Activated CD8-positive, alpha-beta T cell treated with anti-CD3 and anti-CD28 coated beads for 36 hours (primary cell): ENCODE results near the gene MEGF10. TPM values are rescaled to one million over a fixed set of nuclear protein-coding genes. Genes with fewer than 3 reads are reported as not detected.

Experiments
- ATAC-seq: fragments of 200-7000 bp; cut with Tn5 transposase; one replicate; pipeline ENCODE4 v1.10.0; 2021; ENCODE audit warnings: mild to moderate bottlenecking, moderate library complexity
- CTCF ChIA-PET: fragments of 350-600 bp; sonication (Branson Sonifier 250); formaldehyde crosslinking; loops from one replicate; lab custom pipeline; 2021; ENCODE audit warnings: antibody characterized with exemption; lab: Charles Lee
- POLR2A ChIA-PET: fragments of 350-600 bp; sonication (Branson Sonifier 250); formaldehyde crosslinking; loops from one replicate; lab custom pipeline; 2021; ENCODE audit warnings: antibody characterized with exemption; lab: Charles Lee
- DNase-seq: peaks from one replicate; pipeline ENCODE4 v3.0.0-alpha.2; 2020
- H3K27ac Mint-ChIP-seq: one replicate; pipeline ENCODE4 v1.8.0; 2021; ENCODE audit warnings: mild to moderate bottlenecking, mixed read lengths
- H3K27me3 Mint-ChIP-seq: one replicate; pipeline ENCODE4 v1.8.0; 2021; ENCODE audit warnings: mixed read lengths
- H3K36me3 Mint-ChIP-seq: one replicate; pipeline ENCODE4 v1.8.0; 2021; ENCODE audit warnings: low read depth, mixed read lengths
- H3K4me1 Mint-ChIP-seq: one replicate; pipeline ENCODE4 v1.8.0; 2021; ENCODE audit warnings: low read depth, mixed read lengths
- H3K4me3 Mint-ChIP-seq: one replicate; pipeline ENCODE4 v1.8.0; 2021; ENCODE audit warnings: mild to moderate bottlenecking, moderate library complexity, mixed read lengths
- H3K9me3 Mint-ChIP-seq: one replicate; pipeline ENCODE4 v1.8.0; 2021; ENCODE audit warnings: mixed read lengths
- intact Hi-C: fragments of 100-400 bp; cut with micrococcal nuclease; formaldehyde crosslinking; loops from one replicate; pipeline ENCODE4 v1.10.0; 2022
- total RNA-seq, 2 experiments: library from RNA; stranded (reverse); gene quantifications; one replicate each; pipeline ENCODE4 v1.2.3, GENCODE V29; 2021
- TF ChIP-seq, protein P1 (sequence below): fragments of 200-600 bp; IDR thresholded peaks from one replicate; pipeline ENCODE4 v1.8.0; 2022; ENCODE audit warnings: antibody characterized with exemption, mild to moderate bottlenecking

The MEGF10 gene
- total RNA-seq, 2 experiments from 2014 or later = not detected

DNA sequence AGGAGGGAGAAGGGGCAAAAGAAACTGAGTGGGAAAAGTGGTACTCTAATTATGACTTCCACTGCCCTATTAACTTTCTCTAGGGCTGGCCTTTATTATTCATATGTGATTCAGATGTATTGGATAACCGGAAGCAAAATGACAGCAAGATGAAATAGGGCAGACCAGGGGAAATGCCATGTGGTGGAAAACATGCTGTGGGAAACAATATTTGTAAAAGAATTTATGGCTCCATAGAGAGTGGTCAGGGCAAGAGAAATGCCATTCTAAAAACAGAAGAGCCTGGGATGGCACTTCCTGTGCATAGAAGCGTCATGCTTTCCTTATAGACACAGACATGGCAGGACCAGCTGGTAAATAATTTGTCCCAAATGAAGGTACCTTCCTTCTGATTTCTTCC is 67.7 kb downstream of the MEGF10 start:
- Mint-ChIP-seq H3K27ac (no peak overlapping the region), H3K4me3 (no peak overlapping the region), H3K9me3 (no peaks in the 10 kb centered on the region), H3K27me3 (peaks cover 6% of the 10 kb centered on the region), H3K4me1 (no peaks in the 10 kb centered on the region), H3K36me3 (no peaks in the 10 kb centered on the region)
- TF ChIP-seq, protein P1, sequence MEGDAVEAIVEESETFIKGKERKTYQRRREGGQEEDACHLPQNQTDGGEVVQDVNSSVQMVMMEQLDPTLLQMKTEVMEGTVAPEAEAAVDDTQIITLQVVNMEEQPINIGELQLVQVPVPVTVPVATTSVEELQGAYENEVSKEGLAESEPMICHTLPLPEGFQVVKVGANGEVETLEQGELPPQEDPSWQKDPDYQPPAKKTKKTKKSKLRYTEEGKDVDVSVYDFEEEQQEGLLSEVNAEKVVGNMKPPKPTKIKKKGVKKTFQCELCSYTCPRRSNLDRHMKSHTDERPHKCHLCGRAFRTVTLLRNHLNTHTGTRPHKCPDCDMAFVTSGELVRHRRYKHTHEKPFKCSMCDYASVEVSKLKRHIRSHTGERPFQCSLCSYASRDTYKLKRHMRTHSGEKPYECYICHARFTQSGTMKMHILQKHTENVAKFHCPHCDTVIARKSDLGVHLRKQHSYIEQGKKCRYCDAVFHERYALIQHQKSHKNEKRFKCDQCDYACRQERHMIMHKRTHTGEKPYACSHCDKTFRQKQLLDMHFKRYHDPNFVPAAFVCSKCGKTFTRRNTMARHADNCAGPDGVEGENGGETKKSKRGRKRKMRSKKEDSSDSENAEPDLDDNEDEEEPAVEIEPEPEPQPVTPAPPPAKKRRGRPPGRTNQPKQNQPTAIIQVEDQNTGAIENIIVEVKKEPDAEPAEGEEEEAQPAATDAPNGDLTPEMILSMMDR = no peak
- ChIA-PET CTCF (interaction anchor here (2.7 kb wide), 1 partner anchor 45 kb away, joined by 6 read pairs; no protein-coding TSS in a partner anchor), POLR2A (no interaction called here)
- ATAC-seq (no peak), DNase-seq (no peak)
- intact Hi-C loops = no loop called here

DNA sequence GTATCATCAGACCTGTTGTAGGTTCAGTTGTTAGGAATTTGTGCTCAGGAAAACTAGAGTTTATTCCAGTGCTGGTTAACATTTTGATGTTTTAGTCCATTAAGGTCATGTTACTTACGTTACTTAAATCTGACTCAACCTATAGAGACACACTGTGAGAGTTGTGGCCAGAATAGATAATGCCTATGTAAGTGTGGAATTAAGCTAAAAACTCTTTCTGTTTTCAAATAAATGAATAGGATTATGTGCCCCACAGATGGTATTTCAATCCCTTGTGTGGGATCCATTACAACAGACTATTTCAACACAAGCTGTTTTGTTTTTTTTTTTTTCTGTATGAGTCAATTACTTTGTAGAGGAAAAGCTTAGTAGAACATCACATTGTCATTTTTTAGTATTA is 68.1 kb downstream of the MEGF10 start:
- TF ChIP-seq, protein P1 = no peak
- no peak for DNase-seq
- intact Hi-C loops = no loop called here
- ATAC-seq = no peak
- no peaks in the 10 kb centered on the region for H3K9me3 Mint-ChIP-seq
- H3K27ac Mint-ChIP-seq = no peak overlapping the region
- ChIA-PET CTCF (interaction anchor here (0.8 to 2.7 kb wide), 2 partner anchors 12 to 46 kb away, joined by 3 to 6 read pairs; no protein-coding TSS in a partner anchor), POLR2A (no interaction called here)
- H3K4me1 Mint-ChIP-seq = no peaks in the 10 kb centered on the region
- H3K27me3 Mint-ChIP-seq = peaks cover 8% of the 10 kb centered on the region
- no peaks in the 10 kb centered on the region for H3K36me3 Mint-ChIP-seq
- no peak overlapping the region for H3K4me3 Mint-ChIP-seq

DNA sequence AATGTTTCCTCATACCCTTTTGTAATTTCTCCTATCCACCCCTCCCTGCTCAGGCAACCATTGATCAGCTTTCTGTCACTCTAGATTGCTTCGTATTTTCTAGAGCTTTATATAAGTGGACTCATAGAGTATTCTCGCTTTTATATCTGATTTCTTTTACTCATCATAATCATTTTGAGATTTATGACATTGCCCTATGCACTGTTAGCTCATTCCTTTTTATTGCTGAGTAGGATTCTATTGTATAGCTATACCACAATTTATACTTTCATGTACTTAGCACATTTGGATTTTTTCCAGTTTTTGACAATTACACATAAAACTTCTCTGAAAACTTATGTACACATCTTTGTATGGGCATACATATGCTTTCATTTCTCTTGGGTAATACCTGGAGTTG is 68.9 kb downstream of the MEGF10 start:
- ChIA-PET POLR2A (no interaction called here), CTCF (interaction anchor here (0.8 kb wide), 1 partner anchor 11 kb away, joined by 3 read pairs; no protein-coding TSS in a partner anchor)
- Mint-ChIP-seq H3K36me3 (no peaks in the 10 kb centered on the region), H3K9me3 (no peaks in the 10 kb centered on the region), H3K27me3 (peaks cover 12% of the 10 kb centered on the region), H3K4me1 (no peaks in the 10 kb centered on the region), H3K4me3 (no peak overlapping the region), H3K27ac (no peak overlapping the region)
- intact Hi-C loops = no loop called here
- ATAC-seq (no peak), DNase-seq (no peak)
- TF ChIP-seq, protein P1 = no peak

DNA sequence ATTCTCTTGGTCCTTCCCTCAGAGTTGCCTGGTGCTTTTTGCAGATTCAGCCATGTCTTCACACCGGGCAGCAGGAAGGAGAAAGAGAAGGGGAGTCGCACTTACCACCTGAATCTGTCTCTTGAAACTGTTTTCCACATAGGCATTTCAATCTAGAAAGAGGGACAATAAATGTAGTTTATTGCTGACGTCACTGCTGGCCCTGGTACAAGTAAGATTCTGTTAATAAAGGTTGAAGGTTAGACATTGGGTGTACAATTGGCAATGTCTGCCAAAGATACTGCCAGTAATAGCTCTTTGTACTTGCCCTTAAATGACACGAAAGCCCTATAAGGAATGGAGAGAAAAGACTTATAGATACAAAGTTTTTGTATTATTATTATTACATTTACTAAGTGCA is 72.8 kb downstream of the MEGF10 start:
- ATAC-seq (no peak), DNase-seq (no peak)
- POLR2A ChIA-PET = no interaction called here

DNA sequence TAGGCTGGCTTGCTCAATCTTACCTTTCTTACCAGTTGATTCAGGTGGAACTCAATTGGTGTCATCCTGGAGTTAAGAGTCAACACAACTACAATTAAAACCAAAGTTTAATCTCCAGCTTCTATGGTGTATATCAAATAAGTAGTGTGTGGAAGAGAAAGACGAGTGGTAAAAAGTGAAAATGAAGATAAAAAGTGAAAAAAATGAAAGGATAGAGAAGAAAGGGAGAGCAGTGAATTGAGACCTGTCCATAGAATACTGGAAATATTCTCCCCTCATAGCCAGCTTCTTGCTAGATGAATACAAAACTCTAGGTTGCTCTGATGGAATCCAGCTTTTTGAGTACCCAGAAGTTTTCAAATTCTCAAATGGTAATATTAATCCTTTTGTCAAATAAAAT is 76.4 kb downstream of the MEGF10 start:
- Mint-ChIP-seq H3K27ac (no peak overlapping the region), H3K4me3 (no peak overlapping the region), H3K27me3 (peaks cover 21% of the 10 kb centered on the region), H3K36me3 (no peaks in the 10 kb centered on the region), H3K4me1 (peaks cover 2% of the 10 kb centered on the region), H3K9me3 (no peaks in the 10 kb centered on the region)
- ChIA-PET CTCF (no interaction called here), POLR2A (no interaction called here)
- TF ChIP-seq, protein P1 = no peak
- DNase-seq (no peak), ATAC-seq (no peak)
- intact Hi-C loops = no loop called here

More for the DNA sequence above, 72.8 kb downstream of the MEGF10 start:
- Mint-ChIP-seq H3K9me3 (no peaks in the 10 kb centered on the region), H3K4me1 (no peaks in the 10 kb centered on the region), H3K27ac (no peak overlapping the region), H3K4me3 (no peak overlapping the region), H3K27me3 (peaks cover 19% of the 10 kb centered on the region), H3K36me3 (no peaks in the 10 kb centered on the region)
- CTCF ChIA-PET = interaction anchor here (1.3 kb wide), 1 partner anchor 10 kb away, joined by 4 read pairs; no protein-coding TSS in a partner anchor
- TF ChIP-seq, protein P1 = no peak
- intact Hi-C loops = no loop called here
